Gastrocnemius medialis (tissue), 4 donors: Measurements from ENCODE around the gene ARHGEF7.

Experiments used
- POLR2A ChIP-seq, 2 donors: fragments of 450-650 bp; IDR thresholded peaks; one replicate each; pipeline ENCODE4 v1.6.1; 2017; ENCODE audit warnings: antibody characterized with exemption in 2 of 2, mild to moderate bottlenecking in 2 of 2, moderate library complexity in 2 of 2
- TF ChIP-seq, protein P1 (sequence below), 5 experiments: fragments of 450-650 bp in 3 of 5; fragments of 200-600 bp in 2 of 5; sonication (generic) in 2 of 5; IDR thresholded peaks in 4 of 5; conservative IDR thresholded peaks in 1 of 5; 1 replicate in 4 of 5; 2 replicates in 1 of 5; pipeline ENCODE4 v1.5.1; 2016 to 2019; ENCODE audit warnings: antibody characterized with exemption in 5 of 5, mild to moderate bottlenecking in 3 of 5, moderate library complexity in 3 of 5

DNA sequence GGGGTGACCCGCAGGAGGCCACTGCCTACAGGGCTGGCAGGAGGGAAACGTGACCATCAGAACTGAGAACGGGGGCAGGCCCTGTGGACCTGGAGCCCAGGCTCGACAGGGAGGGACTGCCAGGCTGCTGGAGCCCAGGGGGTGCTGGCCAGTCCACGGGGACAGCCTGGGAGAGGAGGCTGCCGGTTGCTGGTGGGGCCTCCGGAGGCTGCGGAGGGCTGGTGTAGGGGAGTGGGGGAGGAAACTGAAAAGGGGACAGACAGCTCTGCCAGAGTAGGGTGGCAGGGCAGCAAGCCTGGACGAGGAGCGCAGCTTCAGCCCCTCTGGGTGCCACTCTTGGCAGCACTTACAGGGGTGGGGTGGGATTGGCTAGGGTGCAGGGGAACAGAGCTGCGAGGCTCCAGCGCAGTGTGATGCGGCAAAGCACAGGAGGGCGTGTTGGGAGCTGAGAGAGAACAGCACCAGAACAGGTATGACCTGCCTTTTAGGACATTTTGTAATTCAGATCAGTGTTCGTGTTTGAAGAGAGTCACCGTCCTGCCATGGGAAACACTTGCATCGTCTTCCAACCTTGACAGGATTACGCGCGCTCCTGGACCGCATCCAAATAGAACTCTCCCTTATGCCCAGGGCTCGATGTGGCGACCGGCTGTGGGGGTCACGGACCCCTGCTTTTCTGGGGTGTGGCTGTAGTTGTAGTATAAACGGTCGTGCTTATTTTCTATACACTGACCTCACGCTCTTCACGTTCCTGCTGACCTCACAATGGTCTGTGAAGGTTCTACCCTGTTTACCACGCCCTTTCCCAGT, 19.9 kb upstream of the ARHGEF7 start:
- TF ChIP-seq, protein P1, sequence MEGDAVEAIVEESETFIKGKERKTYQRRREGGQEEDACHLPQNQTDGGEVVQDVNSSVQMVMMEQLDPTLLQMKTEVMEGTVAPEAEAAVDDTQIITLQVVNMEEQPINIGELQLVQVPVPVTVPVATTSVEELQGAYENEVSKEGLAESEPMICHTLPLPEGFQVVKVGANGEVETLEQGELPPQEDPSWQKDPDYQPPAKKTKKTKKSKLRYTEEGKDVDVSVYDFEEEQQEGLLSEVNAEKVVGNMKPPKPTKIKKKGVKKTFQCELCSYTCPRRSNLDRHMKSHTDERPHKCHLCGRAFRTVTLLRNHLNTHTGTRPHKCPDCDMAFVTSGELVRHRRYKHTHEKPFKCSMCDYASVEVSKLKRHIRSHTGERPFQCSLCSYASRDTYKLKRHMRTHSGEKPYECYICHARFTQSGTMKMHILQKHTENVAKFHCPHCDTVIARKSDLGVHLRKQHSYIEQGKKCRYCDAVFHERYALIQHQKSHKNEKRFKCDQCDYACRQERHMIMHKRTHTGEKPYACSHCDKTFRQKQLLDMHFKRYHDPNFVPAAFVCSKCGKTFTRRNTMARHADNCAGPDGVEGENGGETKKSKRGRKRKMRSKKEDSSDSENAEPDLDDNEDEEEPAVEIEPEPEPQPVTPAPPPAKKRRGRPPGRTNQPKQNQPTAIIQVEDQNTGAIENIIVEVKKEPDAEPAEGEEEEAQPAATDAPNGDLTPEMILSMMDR (IDR thresholded peaks at IDR 0.05 in 4 of 5, conservative IDR thresholded peaks at IDR 0.05 in 1 of 5) = no peak
- TF ChIP-seq POLR2A (IDR thresholded peaks at IDR 0.05) = no peak
